Parathyroid adenoma (tissue), 2 donors: ENCODE data around the gene RAP1GAP.

Experiments used
- H2AFZ ChIP-seq: fragments of 300-600 bp; sonication (generic); one replicate; pipeline ENCODE4 v1.7.0; 2017; ENCODE audit warnings: antibody characterized with exemption, mild to moderate bottlenecking
- H3K27ac ChIP-seq: fragments of 300-600 bp; sonication (generic); one replicate; pipeline ENCODE4 v1.7.0; 2017
- H3K27me3 ChIP-seq: fragments of 300-600 bp; sonication (generic); one replicate; pipeline ENCODE4 v1.7.0; 2017; ENCODE audit warnings: low read length; ENCODE audit not compliant: control insufficient read depth, insufficient read depth
- H3K36me3 ChIP-seq: fragments of 300-600 bp; sonication (generic); one replicate; pipeline ENCODE4 v1.7.0; 2017; ENCODE audit warnings: low read length; ENCODE audit not compliant: control insufficient read depth, insufficient read depth
- H3K4me1 ChIP-seq: fragments of 300-600 bp; sonication (generic); one replicate; pipeline ENCODE4 v1.7.0; 2017; ENCODE audit warnings: control low read depth
- H3K4me2 ChIP-seq: fragments of 300-600 bp; sonication (generic); one replicate; pipeline ENCODE4 v1.7.0; 2017; ENCODE audit warnings: low read length
- H3K4me3 ChIP-seq: fragments of 300-600 bp; sonication (generic); one replicate; pipeline ENCODE4 v1.7.0; 2017; ENCODE audit warnings: low read depth, low read length
- H3K79me2 ChIP-seq: fragments of 300-600 bp; sonication (generic); one replicate; pipeline ENCODE4 v1.7.0; 2017; ENCODE audit warnings: control low read depth
- H3K9ac ChIP-seq: fragments of 300-600 bp; sonication (generic); one replicate; pipeline ENCODE4 v1.7.0; 2017; ENCODE audit warnings: mild to moderate bottlenecking
- H3K9me3 ChIP-seq: fragments of 300-600 bp; sonication (generic); one replicate; pipeline ENCODE4 v1.7.0; 2017; ENCODE audit warnings: low read length; ENCODE audit not compliant: control insufficient read depth
- TF ChIP-seq, protein P1 (sequence below): fragments of 300-600 bp; sonication (generic); IDR thresholded peaks from one replicate; pipeline ENCODE4 v1.7.0; 2017; ENCODE audit warnings: antibody characterized with exemption, mild to moderate bottlenecking
- donor health status: primary hyperparathyroidism.

Gene RAP1GAP

DNA sequence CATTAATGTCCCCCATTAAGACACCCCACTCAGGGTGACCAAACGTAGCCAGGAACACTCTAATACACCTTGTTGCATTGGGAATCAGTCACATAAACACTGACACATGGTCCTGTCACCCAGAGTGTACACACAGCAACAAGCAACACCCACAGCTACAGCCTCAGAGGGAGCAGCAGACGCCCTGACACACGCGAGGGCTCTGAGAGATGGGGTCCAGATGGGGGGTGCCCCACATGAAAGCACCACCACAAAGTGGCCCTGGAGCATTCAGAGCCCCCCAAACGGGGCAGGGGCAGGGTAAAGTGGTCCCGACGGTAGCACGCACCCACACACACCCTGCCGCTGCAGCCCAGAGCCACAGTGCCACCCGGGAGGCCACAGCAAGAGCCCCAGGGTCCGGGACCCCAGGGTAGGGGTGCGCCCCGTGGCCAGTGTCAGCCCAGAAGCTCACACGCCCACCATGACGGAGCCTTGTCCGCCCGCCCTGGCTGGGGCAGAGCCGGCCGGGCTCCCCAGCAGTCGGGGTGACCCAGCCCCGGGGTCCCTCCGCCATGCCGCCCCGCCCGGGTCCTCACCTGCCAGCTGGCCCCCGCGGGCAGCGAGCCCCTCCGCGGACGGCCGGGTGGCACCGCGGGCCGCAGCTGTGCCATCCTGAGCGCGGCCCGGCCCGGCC is 47.3 kb downstream of the RAP1GAP start:
- no peak overlapping the region for H3K27ac ChIP-seq
- H3K9ac ChIP-seq: no peak overlapping the region
- peak overlapping the region; percentile 69 for H3K4me2 ChIP-seq
- H3K36me3 ChIP-seq: no peaks in the 10 kb centered on the region
- no peaks in the 10 kb centered on the region for H3K27me3 ChIP-seq
- H3K4me1 ChIP-seq: peaks cover 29% of the 10 kb centered on the region
- H3K4me3 ChIP-seq: peak overlapping the region; percentile 31
- no peak overlapping the region for H2AFZ ChIP-seq
- TF ChIP-seq, protein P1, sequence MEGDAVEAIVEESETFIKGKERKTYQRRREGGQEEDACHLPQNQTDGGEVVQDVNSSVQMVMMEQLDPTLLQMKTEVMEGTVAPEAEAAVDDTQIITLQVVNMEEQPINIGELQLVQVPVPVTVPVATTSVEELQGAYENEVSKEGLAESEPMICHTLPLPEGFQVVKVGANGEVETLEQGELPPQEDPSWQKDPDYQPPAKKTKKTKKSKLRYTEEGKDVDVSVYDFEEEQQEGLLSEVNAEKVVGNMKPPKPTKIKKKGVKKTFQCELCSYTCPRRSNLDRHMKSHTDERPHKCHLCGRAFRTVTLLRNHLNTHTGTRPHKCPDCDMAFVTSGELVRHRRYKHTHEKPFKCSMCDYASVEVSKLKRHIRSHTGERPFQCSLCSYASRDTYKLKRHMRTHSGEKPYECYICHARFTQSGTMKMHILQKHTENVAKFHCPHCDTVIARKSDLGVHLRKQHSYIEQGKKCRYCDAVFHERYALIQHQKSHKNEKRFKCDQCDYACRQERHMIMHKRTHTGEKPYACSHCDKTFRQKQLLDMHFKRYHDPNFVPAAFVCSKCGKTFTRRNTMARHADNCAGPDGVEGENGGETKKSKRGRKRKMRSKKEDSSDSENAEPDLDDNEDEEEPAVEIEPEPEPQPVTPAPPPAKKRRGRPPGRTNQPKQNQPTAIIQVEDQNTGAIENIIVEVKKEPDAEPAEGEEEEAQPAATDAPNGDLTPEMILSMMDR: no peak
- H3K9me3 ChIP-seq: no peaks in the 10 kb centered on the region
- no peaks in the 10 kb centered on the region for H3K79me2 ChIP-seq

DNA sequence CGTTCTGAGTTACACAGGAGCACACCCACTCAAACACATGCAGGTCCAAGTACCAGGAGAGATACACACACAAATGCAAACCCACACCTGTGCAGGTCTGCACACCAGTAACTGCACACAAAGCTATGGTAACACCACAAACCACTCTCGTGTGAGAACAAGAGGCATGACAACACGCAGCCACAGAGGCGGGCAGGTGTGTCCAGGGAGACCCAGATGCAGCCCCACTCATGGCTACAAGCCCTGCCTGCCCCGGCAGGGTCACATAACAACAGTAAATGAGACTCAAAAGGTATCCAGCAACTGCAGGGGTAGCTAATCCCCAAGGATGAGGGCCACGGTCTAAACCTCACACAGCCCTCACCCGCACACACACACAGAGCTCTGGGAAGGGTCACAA is 48.1 kb downstream of the RAP1GAP start:
- Histone ChIP-seq H3K4me2 (no peak overlapping the region), H3K9me3 (no peaks in the 10 kb centered on the region), H3K36me3 (no peaks in the 10 kb centered on the region), H3K4me1 (peaks cover 29% of the 10 kb centered on the region), H3K27me3 (no peaks in the 10 kb centered on the region), H2AFZ (no peak overlapping the region), H3K79me2 (no peaks in the 10 kb centered on the region), H3K9ac (no peak overlapping the region), H3K4me3 (no peak overlapping the region), H3K27ac (no peak overlapping the region)
- TF ChIP-seq, protein P1: no peak

DNA sequence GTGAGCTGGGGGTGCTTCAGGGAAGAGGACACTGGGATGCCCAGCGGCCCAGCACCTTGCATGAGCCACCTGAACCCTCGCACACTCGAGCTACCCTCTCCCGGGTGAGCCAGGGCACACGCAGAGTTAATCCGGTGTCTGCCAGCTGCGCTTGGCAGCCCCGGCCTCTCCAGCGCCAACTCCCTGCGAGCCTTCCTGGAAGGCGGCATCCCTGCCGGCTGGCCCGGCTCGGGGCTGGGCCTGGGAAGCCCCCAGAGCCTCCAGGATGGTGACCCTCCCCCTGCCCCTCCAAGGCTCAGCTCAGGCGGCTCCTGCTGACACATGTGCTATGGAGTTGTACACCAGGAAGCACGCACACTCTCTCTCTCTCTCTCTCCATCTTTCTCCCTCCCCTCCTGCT is 48.7 kb downstream of the RAP1GAP start:
- H2AFZ ChIP-seq: no peak overlapping the region
- no peaks in the 10 kb centered on the region for H3K36me3 ChIP-seq
- no peak overlapping the region for H3K27ac ChIP-seq
- H3K27me3 ChIP-seq: no peaks in the 10 kb centered on the region
- H3K9me3 ChIP-seq: no peaks in the 10 kb centered on the region
- peaks cover 29% of the 10 kb centered on the region for H3K4me1 ChIP-seq
- TF ChIP-seq, protein P1: no peak
- peak overlapping the region; percentile 32 for H3K4me2 ChIP-seq
- no peak overlapping the region for H3K4me3 ChIP-seq
- no peak overlapping the region for H3K9ac ChIP-seq
- H3K79me2 ChIP-seq: no peaks in the 10 kb centered on the region

DNA sequence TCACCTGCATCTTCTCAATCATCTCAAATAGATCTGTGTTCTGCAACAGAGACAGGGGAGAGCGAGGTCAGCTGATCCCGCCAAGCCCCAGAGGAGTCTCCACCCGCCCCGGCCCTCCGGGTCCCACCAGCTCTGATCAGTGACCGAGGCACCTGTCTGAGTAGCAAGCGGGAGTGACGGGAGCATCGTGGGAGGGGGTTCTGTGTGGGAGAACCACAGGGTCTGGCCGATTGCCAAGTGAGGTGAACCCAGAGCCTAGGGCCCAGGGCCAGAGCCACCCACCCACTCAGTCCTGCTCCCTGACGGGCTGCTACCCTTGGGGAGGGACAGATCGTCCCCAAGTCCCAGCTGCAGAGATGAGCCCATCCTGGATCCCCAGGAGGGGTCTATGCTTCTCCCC is 49.1 kb downstream of the RAP1GAP start:
- H3K9ac ChIP-seq: no peak overlapping the region
- H3K4me1 ChIP-seq: peaks cover 24% of the 10 kb centered on the region

More for the DNA sequence above, 49.1 kb downstream of the RAP1GAP start:
- TF ChIP-seq, protein P1: no peak
- Histone ChIP-seq H3K27me3 (no peaks in the 10 kb centered on the region), H3K4me3 (no peak overlapping the region), H3K36me3 (no peaks in the 10 kb centered on the region), H3K79me2 (no peaks in the 10 kb centered on the region), H2AFZ (no peak overlapping the region), H3K27ac (no peak overlapping the region), H3K9me3 (no peaks in the 10 kb centered on the region), H3K4me2 (no peak overlapping the region)
